Activated CD4-positive, alpha-beta memory T cell treated with anti-CD3 and anti-CD28 coated beads, Interleukin-2, amount 10 ng/mL, durations not matched to agents 7 days and 5 days (primary cell): ENCODE results near the gene GPR65. TPM values are rescaled to one million over a fixed set of nuclear protein-coding genes. Genes with fewer than 3 reads are reported as not detected.
A peak's percentile ranks its signal among the peaks of the same experiment; 100 is the strongest.

Experiments
- CTCF ChIA-PET: fragments of 350-600 bp; sonication (Branson Sonifier 250); formaldehyde crosslinking; loops from one replicate; lab custom pipeline; 2021; ENCODE audit warnings: antibody characterized with exemption, inconsistent platforms; lab: Charles Lee
- POLR2A ChIA-PET: fragments of 350-600 bp; sonication (Branson Sonifier 250); formaldehyde crosslinking; loops from one replicate; lab custom pipeline; 2021; ENCODE audit warnings: antibody characterized with exemption; lab: Charles Lee
- DNase-seq: peaks from one replicate; pipeline ENCODE4 v3.0.0-alpha.2; 2020
- H3K27ac Mint-ChIP-seq: one replicate; pipeline ENCODE4 v1.8.0; 2021; ENCODE audit warnings: mild to moderate bottlenecking, mixed read lengths
- H3K27me3 Mint-ChIP-seq: one replicate; pipeline ENCODE4 v1.8.0; 2021; ENCODE audit warnings: mixed read lengths
- H3K36me3 Mint-ChIP-seq: one replicate; pipeline ENCODE4 v1.8.0; 2021; ENCODE audit warnings: low read depth, mixed read lengths
- H3K4me1 Mint-ChIP-seq: one replicate; pipeline ENCODE4 v1.8.0; 2021; ENCODE audit warnings: mixed read lengths
- H3K4me3 Mint-ChIP-seq: one replicate; pipeline ENCODE4 v1.8.0; 2021; ENCODE audit warnings: mild to moderate bottlenecking, mixed read lengths
- H3K9me3 Mint-ChIP-seq: one replicate; pipeline ENCODE4 v1.8.0; 2021; ENCODE audit warnings: mixed read lengths
- total RNA-seq, 2 experiments: library from RNA; stranded (reverse); gene quantifications; one replicate each; pipeline ENCODE4 v1.2.3, GENCODE V29; 2021

Gene GPR65
- total RNA-seq, 2 experiments from 2014 or later, result 22.9 to 23.7 TPM

- POLR2A ChIA-PET, result interaction anchor here (0.7 to 4.9 kb wide), 16 partner anchors 9 to 171 kb away, joined by 3 to 140 read pairs (median 5); partner anchors contain the start of gene GPR65
- DNase-seq, result no peak
- H3K27ac Mint-ChIP-seq, result peak overlapping the region; percentile 84
Observed at GRCh38 chr14:87992346-87992717, 12.6 kb upstream of the GPR65 start.

GRCh38 chr14:87992718-87993628 lies 12.0 kb upstream of the GPR65 start, which contains the start of gene GALC:
GALC (minus strand) TSS chr14:87993182; CDS start chr14:87993164, 18 bp downstream.
- no peaks in the 10 kb centered on the region for H3K9me3 Mint-ChIP-seq
- peak within 1 kb of the TSS; percentile 91 for H3K27ac Mint-ChIP-seq
- H3K36me3 Mint-ChIP-seq, result peaks cover 3% of the 10 kb centered on the region
- peaks cover 56% of the 10 kb centered on the region for H3K4me1 Mint-ChIP-seq
- peak within 1 kb of the TSS; percentile 80 for H3K4me3 Mint-ChIP-seq
- ChIA-PET POLR2A (interaction anchor here (0.7 to 4.9 kb wide), 18 partner anchors 9 to 175 kb away, joined by 3 to 140 read pairs (median 5); partner anchors contain the start of gene GPR65), CTCF (interaction anchor here (0.6 to 3.1 kb wide), 8 partner anchors 13 to 196 kb away, joined by 3 to 28 read pairs (median 3); partner anchors contain the start of gene GPR65)
- no peaks in the 10 kb centered on the region for H3K27me3 Mint-ChIP-seq
- DNase-seq, result peak; percentile 97

More at GRCh38 chr14:87992346-87992717, 12.6 kb upstream of the GPR65 start:
- Mint-ChIP-seq H3K4me1 (peaks cover 56% of the 10 kb centered on the region), H3K4me3 (peak overlapping the region; percentile 80), H3K9me3 (no peaks in the 10 kb centered on the region), H3K27me3 (no peaks in the 10 kb centered on the region), H3K36me3 (peaks cover 3% of the 10 kb centered on the region)
- CTCF ChIA-PET, result interaction anchor here (0.7 to 3.1 kb wide), 5 partner anchors 13 to 46 kb away, joined by 3 to 28 read pairs (median 9); partner anchors contain the start of gene GPR65

DNA sequence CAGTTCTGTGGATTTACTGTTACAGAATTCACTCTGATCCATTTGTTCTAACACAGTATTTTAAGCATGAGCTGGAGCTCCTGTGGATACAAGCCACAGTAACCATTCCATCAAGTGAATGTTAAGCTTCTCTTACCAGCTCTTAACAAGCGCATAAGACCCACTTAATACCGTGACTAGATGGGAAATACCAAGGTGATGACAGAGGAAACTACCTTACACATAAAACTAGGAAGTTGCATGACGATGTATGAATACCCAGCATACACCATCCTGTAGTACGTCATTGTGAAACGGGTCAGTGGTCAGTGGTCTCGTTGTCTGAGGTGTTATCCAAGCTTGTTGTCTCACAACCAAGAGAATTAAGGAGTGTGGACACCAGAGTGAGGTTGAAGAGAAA lies 10.0 kb upstream of the GPR65 start:
- Mint-ChIP-seq H3K36me3 (peaks cover 3% of the 10 kb centered on the region), H3K4me3 (peak overlapping the region; percentile 12), H3K4me1 (peaks cover 59% of the 10 kb centered on the region), H3K9me3 (no peaks in the 10 kb centered on the region), H3K27me3 (no peaks in the 10 kb centered on the region), H3K27ac (peak overlapping the region; percentile 67)
- ChIA-PET POLR2A (interaction anchor here (0.8 to 4.9 kb wide), 4 partner anchors 10 to 43 kb away, joined by 3 to 75 read pairs (median 38); partner anchors contain the start of gene GPR65), CTCF (interaction anchor here (1.0 to 1.4 kb wide), 5 partner anchors 9 to 174 kb away, joined by 3 to 14 read pairs (median 3); no protein-coding TSS in a partner anchor)
- peak; percentile 47 for DNase-seq

- peak overlapping the region; percentile 67 for H3K27ac Mint-ChIP-seq
- no peaks in the 10 kb centered on the region for H3K9me3 Mint-ChIP-seq
- H3K36me3 Mint-ChIP-seq, result peaks cover 3% of the 10 kb centered on the region
- no peak overlapping the region for H3K4me3 Mint-ChIP-seq
- H3K27me3 Mint-ChIP-seq, result no peaks in the 10 kb centered on the region
- CTCF ChIA-PET, result interaction anchor here (1.0 to 1.4 kb wide), 5 partner anchors 9 to 173 kb away, joined by 3 to 14 read pairs (median 3); no protein-coding TSS in a partner anchor
- H3K4me1 Mint-ChIP-seq, result peaks cover 56% of the 10 kb centered on the region
- POLR2A ChIA-PET, result interaction anchor here (2.4 to 4.9 kb wide), 2 partner anchors 10 to 44 kb away, joined by 73 to 75 read pairs; partner anchors contain the start of gene GPR65
- DNase-seq, result no peak
Observed at GRCh38 chr14:87995500-87996290, 9.2 kb upstream of the GPR65 start.

DNA sequence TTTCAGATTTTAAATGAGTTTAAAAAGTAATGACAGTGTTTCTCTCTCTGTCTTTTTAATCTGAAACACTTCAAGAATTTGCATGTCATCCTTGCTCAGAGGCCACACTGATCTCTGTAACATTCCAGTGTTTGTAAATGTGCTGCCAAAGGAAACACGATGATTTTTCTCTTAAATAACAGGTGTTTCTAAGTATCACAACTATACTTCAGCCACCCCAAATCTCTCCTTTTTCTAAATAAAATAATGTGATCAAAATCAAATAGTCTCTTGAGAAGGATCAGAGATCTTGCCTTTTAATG lies 8.7 kb upstream of the GPR65 start:
- no peak for DNase-seq
- Mint-ChIP-seq H3K4me3 (no peak overlapping the region), H3K27me3 (no peaks in the 10 kb centered on the region), H3K27ac (no peak overlapping the region), H3K36me3 (peaks cover 3% of the 10 kb centered on the region), H3K4me1 (peaks cover 54% of the 10 kb centered on the region), H3K9me3 (no peaks in the 10 kb centered on the region)
- POLR2A ChIA-PET, result interaction anchor here (2.4 kb wide), 1 partner anchor 9 kb away, joined by 73 read pairs; the partner anchor contains the start of gene GPR65
- CTCF ChIA-PET, result no interaction called here

DNA sequence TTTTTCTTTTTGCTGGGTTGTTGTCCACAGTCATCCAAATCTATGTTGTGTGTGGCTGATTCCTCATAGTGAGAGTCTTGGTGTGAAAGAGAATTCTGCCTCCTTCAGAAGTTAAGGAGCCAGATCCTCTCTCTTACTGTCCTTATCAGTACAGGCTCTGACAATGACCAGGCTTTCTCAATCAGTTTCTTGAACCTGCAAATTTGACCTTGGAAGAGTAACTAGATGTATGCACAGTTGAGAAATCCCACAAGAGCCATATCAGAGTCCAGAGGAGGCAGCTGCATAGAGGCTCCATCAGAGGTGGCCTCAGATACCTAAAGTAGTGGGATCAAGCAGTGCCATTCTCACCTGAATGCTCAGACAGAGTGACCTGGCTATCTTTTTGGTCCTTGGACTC lies 6.5 kb upstream of the GPR65 start:
- Mint-ChIP-seq H3K27ac (no peak overlapping the region), H3K4me3 (no peak overlapping the region), H3K4me1 (peaks cover 50% of the 10 kb centered on the region), H3K9me3 (peaks cover 2% of the 10 kb centered on the region), H3K36me3 (no peaks in the 10 kb centered on the region), H3K27me3 (no peaks in the 10 kb centered on the region)
- POLR2A ChIA-PET, result no interaction called here
- CTCF ChIA-PET, result no interaction called here
- no peak for DNase-seq

- Mint-ChIP-seq H3K4me1 (peaks cover 46% of the 10 kb centered on the region), H3K36me3 (no peaks in the 10 kb centered on the region)
- CTCF ChIA-PET, result no interaction called here
Observed at GRCh38 chr14:87999277-87999676, 5.7 kb upstream of the GPR65 start.

GRCh38 chr14:88002421-88003075 lies 2.4 kb upstream of the GPR65 start:
- peaks cover 2% of the 10 kb centered on the region for H3K9me3 Mint-ChIP-seq
- H3K27me3 Mint-ChIP-seq, result no peaks in the 10 kb centered on the region
- H3K4me3 Mint-ChIP-seq, result no peak overlapping the region
- POLR2A ChIA-PET, result interaction anchor here (2.2 to 5.1 kb wide), 2 partner anchors 7 to 9 kb away, joined by 15 to 73 read pairs; partner anchors contain the start of gene GALC
- CTCF ChIA-PET, result interaction anchor here (1.2 kb wide), 1 partner anchor 166 kb away, joined by 4 read pairs; no protein-coding TSS in a partner anchor
- peaks cover 7% of the 10 kb centered on the region for H3K36me3 Mint-ChIP-seq
- H3K27ac Mint-ChIP-seq, result no peak overlapping the region
- DNase-seq, result no peak
- peaks cover 38% of the 10 kb centered on the region for H3K4me1 Mint-ChIP-seq

More at GRCh38 chr14:87999277-87999676, 5.7 kb upstream of the GPR65 start:
- no peak for DNase-seq
- no peaks in the 10 kb centered on the region for H3K27me3 Mint-ChIP-seq
- no peak overlapping the region for H3K27ac Mint-ChIP-seq
- H3K9me3 Mint-ChIP-seq, result peaks cover 2% of the 10 kb centered on the region
- H3K4me3 Mint-ChIP-seq, result no peak overlapping the region
- POLR2A ChIA-PET, result no interaction called here

- H3K4me3 Mint-ChIP-seq, result no peak overlapping the region
- H3K27ac Mint-ChIP-seq, result no peak overlapping the region
- H3K27me3 Mint-ChIP-seq, result no peaks in the 10 kb centered on the region
- peaks cover 15% of the 10 kb centered on the region for H3K36me3 Mint-ChIP-seq
- ChIA-PET POLR2A (interaction anchor here (4.0 to 5.2 kb wide), 4 partner anchors 8 to 51 kb away, joined by 20 to 140 read pairs (median 62); partner anchors contain the start of gene GALC), CTCF (no interaction called here)
- peaks cover 2% of the 10 kb centered on the region for H3K9me3 Mint-ChIP-seq
- no peak for DNase-seq
- peaks cover 43% of the 10 kb centered on the region for H3K4me1 Mint-ChIP-seq
Observed at GRCh38 chr14:88003425-88003824, 1.5 kb upstream of the GPR65 start.

GRCh38 chr14:88004506-88005036 lies 364 bp upstream of the GPR65 start:
- H3K27me3 Mint-ChIP-seq, result no peaks in the 10 kb centered on the region
- no peak for DNase-seq
- peaks cover 26% of the 10 kb centered on the region for H3K36me3 Mint-ChIP-seq
- peaks cover 2% of the 10 kb centered on the region for H3K9me3 Mint-ChIP-seq
- peak overlapping the region; percentile 79 for H3K4me3 Mint-ChIP-seq
- H3K27ac Mint-ChIP-seq, result peak overlapping the region; percentile 97
- ChIA-PET POLR2A (interaction anchor here (1.0 to 5.2 kb wide), 7 partner anchors 9 to 59 kb away, joined by 5 to 140 read pairs (median 20); partner anchors contain the start of gene GALC), CTCF (interaction anchor here (1.0 to 3.3 kb wide), 4 partner anchors 9 to 58 kb away, joined by 3 to 22 read pairs (median 6); partner anchors contain the start of gene GALC)
- H3K4me1 Mint-ChIP-seq, result peaks cover 47% of the 10 kb centered on the region
